HT-29 (cell line): Measurements from ENCODE around the gene GALNT4. TPM values are rescaled to one million over a fixed set of nuclear protein-coding genes. Genes with fewer than 3 reads are reported as not detected.
A peak's percentile ranks its signal among the peaks of the same experiment; 100 is the strongest.

Source experiments
- DNase-seq: peaks from one replicate; pipeline ENCODE4 v3.0.0-alpha.2; 2015; ENCODE audit warnings: low spot score
- small RNA-seq: library from RNA; depleted of rRNA; stranded (forward); fragments of <200 nt; gene quantifications from one replicate; pipeline ENCODE3, GENCODE V24; 2014
- total RNA-seq: library from RNA; depleted of rRNA; stranded (reverse); fragments of >200 nt; shearing (Covaris generic); gene quantifications from 2 replicates; pipeline ENCODE4 v1.2.3, GENCODE V29; 2014; rRNA removed

The GALNT4 gene
- total RNA-seq, 1 experiment from 2014 or later = 6.7 TPM

DNA sequence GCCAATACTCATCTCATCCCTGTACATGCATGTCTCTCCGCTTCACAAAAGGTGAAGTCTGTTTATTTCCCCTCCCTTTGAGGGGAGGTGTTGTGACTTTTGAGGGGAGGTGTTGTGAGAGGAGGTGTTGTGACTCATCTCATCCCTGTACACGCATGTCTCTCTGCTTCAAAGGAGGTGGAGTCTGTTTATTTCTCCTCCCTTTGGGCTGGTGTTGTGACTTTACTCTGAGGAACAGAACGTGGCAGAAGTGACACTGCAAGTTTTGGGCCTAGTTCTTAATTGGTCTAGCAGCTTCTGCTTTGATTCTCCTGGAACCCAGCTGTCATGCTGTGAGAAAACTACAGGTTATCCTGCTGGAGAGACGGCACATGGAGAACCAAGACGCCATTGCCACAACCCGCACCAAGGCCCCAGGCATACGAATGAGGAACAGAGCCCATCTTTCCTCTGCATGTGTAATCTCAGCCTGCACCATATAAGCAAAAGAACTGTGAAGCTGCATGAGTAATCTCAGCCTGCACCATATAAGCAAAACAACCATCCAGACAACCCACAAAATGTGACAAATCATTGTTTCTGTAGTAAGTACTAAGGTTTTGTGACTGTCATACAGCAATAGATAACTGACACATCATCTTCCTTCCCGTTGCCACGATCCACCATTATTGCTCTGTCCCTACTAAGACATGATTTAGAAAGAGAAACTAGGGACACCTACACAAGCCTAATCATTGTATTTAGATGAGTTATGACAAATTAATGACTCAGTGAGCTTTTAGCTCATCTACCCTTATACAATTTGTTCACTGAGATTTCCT lies 30.0 kb downstream of the GALNT4 start:
- DNase-seq = no peak

DNA sequence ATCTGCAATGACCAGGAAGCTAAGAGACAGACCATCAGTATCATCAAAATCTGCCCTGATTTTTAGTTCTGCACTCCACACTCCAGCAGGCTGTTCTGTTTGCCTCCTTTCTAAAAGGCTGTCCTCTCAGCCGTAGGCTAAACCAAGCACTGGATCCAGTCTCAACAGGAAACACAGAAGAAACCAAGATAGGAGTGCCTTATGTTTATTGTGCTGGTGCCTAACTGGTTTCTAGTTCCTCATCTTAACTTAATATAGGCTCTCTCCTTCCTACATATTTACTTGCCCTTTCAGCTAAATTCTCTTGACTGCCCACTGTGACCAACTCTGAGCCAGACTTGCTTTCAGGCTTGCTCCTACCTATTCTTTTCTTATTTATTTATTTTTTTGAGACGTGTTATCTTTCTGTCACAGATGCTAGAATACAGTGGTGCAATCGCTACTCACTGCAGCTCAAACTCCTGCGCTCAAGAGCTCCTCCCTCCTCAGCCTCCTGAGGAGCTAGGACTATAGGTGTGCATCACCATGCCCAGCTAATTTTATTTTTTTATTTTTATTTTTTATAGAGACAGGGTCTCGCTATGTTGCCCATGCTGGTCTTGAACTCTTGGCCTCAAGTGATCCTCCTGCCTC lies 30.8 kb downstream of the GALNT4 start:
- no peak for DNase-seq

DNA sequence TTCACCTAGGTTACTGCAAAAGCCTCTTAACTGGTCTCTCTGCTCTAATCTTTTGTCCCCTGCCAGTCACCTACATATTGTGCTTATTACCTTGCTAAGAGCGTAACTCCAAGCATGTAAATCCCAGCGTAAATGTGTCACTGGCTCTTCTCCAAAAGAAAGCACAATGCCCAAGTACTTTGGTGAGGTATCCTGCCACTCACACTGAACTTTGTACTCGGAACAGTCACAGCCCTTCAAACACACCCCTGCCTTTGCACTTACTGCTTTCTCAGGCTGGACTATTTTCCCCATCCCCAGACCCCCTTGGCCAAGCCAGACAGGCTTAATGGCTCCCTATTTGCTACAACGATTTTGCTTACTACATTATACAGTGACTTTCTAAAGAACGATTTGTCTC lies 31.7 kb downstream of the GALNT4 start:
- DNase-seq = peak; percentile 57

- DNase-seq = peak; percentile 23
These were observed 33.7 kb downstream of the GALNT4 start for GRCh38 chr12:89490922-89491321.

GRCh38 chr12:89486264-89486663 lies 38.3 kb downstream of the GALNT4 start:
- DNase-seq = no peak

- DNase-seq = no peak
These were observed 40.1 kb downstream of the GALNT4 start for GRCh38 chr12:89484470-89484869.

GRCh38 chr12:89481213-89481914 lies 43.2 kb downstream of the GALNT4 start:
- DNase-seq = no peak

GRCh38 chr12:89479982-89480381 lies 44.6 kb downstream of the GALNT4 start:
- DNase-seq = no peak

DNA sequence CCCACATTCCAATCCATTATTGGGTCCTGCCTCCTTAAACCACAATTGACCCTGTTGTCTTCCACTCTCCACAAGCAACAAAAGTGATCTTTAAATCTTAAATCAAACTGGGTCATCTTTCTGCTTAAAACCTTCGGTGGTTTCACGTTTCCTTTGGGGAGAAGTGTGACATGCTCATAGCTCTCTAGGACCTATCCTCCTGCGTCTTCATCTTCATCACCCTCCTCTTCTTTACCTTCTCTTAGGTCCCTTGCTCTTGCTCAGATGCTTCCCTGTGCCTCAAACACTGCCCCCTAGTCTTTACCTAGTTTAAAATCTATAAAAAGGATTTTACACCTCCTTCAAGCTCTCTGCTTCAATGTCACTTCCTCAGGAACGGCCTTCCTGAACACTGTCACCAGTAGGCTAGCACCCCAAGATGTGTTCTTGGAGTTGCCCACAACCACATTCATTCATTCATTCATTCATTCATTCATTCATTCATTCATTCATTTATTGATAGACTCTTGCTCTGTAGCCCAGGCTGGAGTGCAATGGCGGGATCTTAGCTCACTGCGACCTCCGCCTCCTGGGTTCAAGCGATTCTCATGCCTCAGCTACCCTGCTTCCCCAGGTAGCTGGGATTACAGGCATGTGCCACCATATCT lies 46.8 kb downstream of the GALNT4 start:
- no peak for DNase-seq

GRCh38 chr12:89476904-89477595 lies 47.5 kb downstream of the GALNT4 start:
- DNase-seq = no peak

DNA sequence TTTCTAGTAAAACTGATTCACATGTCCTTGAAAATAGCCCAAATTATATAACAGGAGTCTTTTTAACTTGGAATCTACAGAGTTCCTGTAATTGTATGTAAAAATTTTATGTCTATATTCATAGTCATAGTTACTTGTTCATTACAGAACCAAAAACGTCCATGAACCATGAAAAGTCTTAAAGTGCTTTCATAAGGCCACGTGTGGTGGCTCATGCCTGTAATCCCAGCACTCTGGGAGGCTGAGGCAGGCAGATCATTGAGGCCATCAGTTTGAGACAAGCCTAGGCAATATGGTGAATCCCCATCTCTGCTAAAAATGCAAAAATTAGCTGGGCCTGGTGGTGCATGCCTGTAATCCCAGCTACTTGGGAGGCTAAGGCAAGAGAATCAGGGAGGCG lies 48.4 kb downstream of the GALNT4 start:
- DNase-seq = no peak

GRCh38 chr12:89475203-89475990 lies 49.2 kb downstream of the GALNT4 start:
- DNase-seq = no peak

- no peak for DNase-seq
These were observed 50.0 kb downstream of the GALNT4 start for GRCh38 chr12:89474615-89475014.

Small RNA genes lying within 50 kb of the gene (small RNA-seq; reads per million reads assigned to genes)
- not detected for gene AC025034.2
- gene POC1B-GALNT4 = not detected

Other genes with a start within 250 kb of the GALNT4 start
- 112 and 135 TPM in 2 replicates for gene DUSP6, start 172.3 kb downstream of the GALNT4 start, total RNA-seq
- 7.8 and 9.6 TPM in 2 replicates for gene POC1B, start 1.3 kb upstream of the GALNT4 start, total RNA-seq
- 19.1 and 29.3 TPM in 2 replicates for gene ATP2B1, start 184.0 kb upstream of the GALNT4 start, total RNA-seq